Calu3 (cell line): ENCODE data around the gene PPP1R9B. TPM values are rescaled to one million over a fixed set of nuclear protein-coding genes. Genes with fewer than 3 reads are reported as not detected.

Experiments
- BruUV-seq: library from RNA; stranded (reverse); fragments of 400-500 nt; replicated peaks from 2 replicates; lab custom pipeline; 2021; lab: Mats Ljungman, UMichigan
- CTCF ChIA-PET: fragments of 300-600 bp; sonication (Branson Sonifier 250); formaldehyde crosslinking; loops from one replicate; lab custom pipeline; 2022; ENCODE audit warnings: antibody characterized with exemption; lab: Charles Lee
- DNase-seq: peaks from one replicate; pipeline ENCODE4 v3.0.0; 2022
- H3K27ac Mint-ChIP-seq: one replicate; pipeline ENCODE4 v1.8.0; 2022; ENCODE audit warnings: mixed read lengths; ENCODE audit not compliant: unreplicated experiment
- H3K27me3 Mint-ChIP-seq: one replicate; pipeline ENCODE4 v1.8.0; 2022; ENCODE audit warnings: mixed read lengths; ENCODE audit not compliant: unreplicated experiment
- H3K36me3 Mint-ChIP-seq: one replicate; pipeline ENCODE4 v1.8.0; 2022; ENCODE audit warnings: mild to moderate bottlenecking, moderate library complexity, mixed read lengths; ENCODE audit not compliant: insufficient read depth, unreplicated experiment
- H3K4me1 Mint-ChIP-seq: one replicate; pipeline ENCODE4 v1.8.0; 2022; ENCODE audit warnings: mild to moderate bottlenecking, low read depth, mixed read lengths; ENCODE audit not compliant: unreplicated experiment
- H3K4me3 Mint-ChIP-seq: one replicate; pipeline ENCODE4 v1.8.0; 2022; ENCODE audit warnings: mild to moderate bottlenecking, low read depth, moderate library complexity, mixed read lengths; ENCODE audit not compliant: unreplicated experiment
- H3K9me3 Mint-ChIP-seq: one replicate; pipeline ENCODE4 v1.8.0; 2022; ENCODE audit warnings: low read depth, mixed read lengths; ENCODE audit not compliant: unreplicated experiment
- intact Hi-C: fragments of 100-400 bp; cut with micrococcal nuclease; formaldehyde crosslinking; loops from one replicate; pipeline ENCODE4 v1.10.0; 2022; ENCODE audit not compliant: unreplicated experiment
- total RNA-seq: library from RNA; stranded (reverse); gene quantifications from 2 replicates; pipeline ENCODE4 v1.2.3, GENCODE V29; 2022
- TF ChIP-seq, protein P1 (sequence below): fragments of 200-600 bp; IDR thresholded peaks from one replicate; pipeline ENCODE4 v1.8.0; 2022; ENCODE audit warnings: antibody characterized with exemption; ENCODE audit not compliant: unreplicated experiment

The PPP1R9B gene
- total RNA-seq, 1 experiment from 2014 or later: 74.3 TPM

DNA sequence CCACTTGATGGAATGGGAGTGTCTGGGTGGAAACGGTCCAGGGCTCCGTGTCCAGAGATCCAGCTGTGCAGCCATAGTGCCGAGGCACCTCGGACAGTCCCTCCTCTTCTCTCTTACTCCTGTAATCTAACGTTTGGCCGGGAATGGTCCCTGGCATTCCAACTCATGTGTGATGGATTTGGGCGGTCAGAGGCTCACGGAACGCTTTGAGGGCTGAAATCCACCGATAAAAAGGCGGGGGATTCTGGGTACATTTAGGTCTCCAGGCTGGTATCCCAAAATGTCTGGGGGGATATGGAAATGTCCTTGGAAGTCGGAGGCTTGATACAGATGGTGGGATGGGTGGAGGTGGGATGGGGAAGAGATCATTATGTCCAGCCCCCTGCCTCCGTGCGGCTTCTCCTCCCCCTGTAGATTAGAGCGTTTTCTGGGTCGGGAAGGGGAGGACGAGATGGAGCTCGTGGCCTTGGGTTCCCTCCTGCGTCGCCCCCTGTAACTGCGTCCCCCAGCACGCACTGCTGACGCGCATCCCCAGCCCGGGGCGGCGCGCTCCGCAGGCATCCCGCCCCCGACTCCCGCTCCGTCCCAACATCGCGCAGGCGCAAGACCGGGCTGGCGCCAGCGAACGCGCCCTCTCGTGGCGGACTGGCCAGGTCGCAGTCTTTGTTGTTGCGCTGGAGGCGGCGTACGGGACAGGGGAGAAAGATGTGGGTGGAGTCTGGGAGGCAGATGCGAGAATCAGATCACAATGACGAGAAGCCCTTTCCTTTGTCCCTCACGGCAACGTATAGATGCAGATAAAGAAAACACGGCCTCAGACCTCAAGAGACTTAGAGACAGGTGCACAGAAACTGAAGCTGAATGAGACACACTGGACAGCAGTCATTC lies 10.8 kb upstream of the PPP1R9B start:
- Mint-ChIP-seq H3K27ac (peak overlapping the region; percentile 6), H3K4me1 (peaks cover 18% of the 10 kb centered on the region), H3K27me3 (peaks cover 59% of the 10 kb centered on the region), H3K9me3 (no peaks in the 10 kb centered on the region), H3K4me3 (peak overlapping the region; percentile 75), H3K36me3 (peaks cover 12% of the 10 kb centered on the region)
- no TSS peak for BruUV-seq
- CTCF ChIA-PET: interaction anchor here (0.6 to 2.6 kb wide), 11 partner anchors 10 to 134 kb away, joined by 3 to 11 read pairs (median 4); partner anchors contain the start of gene PDK2
- TF ChIP-seq, protein P1, sequence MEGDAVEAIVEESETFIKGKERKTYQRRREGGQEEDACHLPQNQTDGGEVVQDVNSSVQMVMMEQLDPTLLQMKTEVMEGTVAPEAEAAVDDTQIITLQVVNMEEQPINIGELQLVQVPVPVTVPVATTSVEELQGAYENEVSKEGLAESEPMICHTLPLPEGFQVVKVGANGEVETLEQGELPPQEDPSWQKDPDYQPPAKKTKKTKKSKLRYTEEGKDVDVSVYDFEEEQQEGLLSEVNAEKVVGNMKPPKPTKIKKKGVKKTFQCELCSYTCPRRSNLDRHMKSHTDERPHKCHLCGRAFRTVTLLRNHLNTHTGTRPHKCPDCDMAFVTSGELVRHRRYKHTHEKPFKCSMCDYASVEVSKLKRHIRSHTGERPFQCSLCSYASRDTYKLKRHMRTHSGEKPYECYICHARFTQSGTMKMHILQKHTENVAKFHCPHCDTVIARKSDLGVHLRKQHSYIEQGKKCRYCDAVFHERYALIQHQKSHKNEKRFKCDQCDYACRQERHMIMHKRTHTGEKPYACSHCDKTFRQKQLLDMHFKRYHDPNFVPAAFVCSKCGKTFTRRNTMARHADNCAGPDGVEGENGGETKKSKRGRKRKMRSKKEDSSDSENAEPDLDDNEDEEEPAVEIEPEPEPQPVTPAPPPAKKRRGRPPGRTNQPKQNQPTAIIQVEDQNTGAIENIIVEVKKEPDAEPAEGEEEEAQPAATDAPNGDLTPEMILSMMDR: peak; percentile 81
- DNase-seq: peak; percentile 97
- intact Hi-C loops: loop anchor here (2.0 to 5.0 kb wide), 2 partner anchors 44 to 66 kb away; partner anchors contain the start of gene PDK2

DNA sequence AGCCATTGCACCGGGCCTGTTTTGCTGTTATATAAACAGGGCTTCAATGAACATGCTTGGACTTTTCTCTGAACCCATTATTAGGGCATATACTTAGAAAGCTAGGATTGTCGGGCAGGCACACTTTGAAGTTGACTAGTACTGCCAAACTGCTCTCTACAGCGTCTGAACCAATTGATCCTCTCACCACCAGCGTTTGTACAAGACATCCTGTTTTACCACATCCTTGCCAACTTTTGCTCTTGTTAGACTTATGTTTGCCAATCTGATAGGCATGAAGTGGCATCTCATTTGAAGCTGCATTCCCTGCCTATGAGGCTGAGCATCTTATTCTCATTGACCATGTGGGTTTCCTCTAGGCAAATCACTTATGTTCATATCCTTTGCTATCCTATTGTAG lies 7.4 kb upstream of the PPP1R9B start:
- H3K36me3 Mint-ChIP-seq: peaks cover 12% of the 10 kb centered on the region
- H3K27me3 Mint-ChIP-seq: peaks cover 36% of the 10 kb centered on the region
- no peak for DNase-seq
- CTCF ChIA-PET: interaction anchor here (0.8 kb wide), 1 partner anchor 115 kb away, joined by 3 read pairs; no protein-coding TSS in a partner anchor
- H3K27ac Mint-ChIP-seq: no peak overlapping the region
- BruUV-seq: no TSS peak
- intact Hi-C loops: no loop called here
- TF ChIP-seq, protein P1: no peak
- H3K4me1 Mint-ChIP-seq: peaks cover 43% of the 10 kb centered on the region
- H3K9me3 Mint-ChIP-seq: no peaks in the 10 kb centered on the region
- no peak overlapping the region for H3K4me3 Mint-ChIP-seq

DNA sequence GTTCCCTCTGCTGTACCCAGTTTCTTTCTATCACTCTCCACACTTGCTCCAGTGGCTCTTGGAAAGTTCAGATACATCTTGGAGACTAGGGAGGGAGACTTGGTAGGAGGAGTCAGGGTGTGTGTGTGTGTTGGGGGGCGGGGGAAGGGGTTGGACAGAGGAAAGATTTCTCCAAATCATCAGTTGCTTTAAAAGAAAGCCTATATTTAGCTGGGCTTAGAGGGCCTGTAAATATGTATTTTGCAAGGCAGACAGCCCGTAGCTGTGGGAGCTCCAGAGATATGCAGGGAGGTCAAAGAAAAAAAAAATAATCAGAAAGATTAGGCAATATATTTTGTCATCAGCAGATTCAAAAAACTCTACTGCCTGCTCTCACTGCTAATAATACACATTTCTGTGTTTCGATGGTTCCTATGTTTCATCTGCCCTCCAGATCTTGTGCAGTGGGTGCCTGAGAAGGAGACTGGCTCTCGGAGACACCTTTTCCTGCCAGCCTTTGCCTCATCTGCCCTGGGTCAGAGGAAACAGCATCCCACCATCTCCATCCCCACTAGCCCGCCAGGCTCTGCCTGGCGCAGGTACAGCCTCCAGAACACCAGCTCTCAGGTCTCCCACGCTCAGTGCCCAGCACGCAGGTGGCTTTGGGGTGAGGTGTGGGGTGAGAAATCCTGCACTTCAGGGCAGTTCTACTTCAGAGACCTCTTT lies 4.8 kb upstream of the PPP1R9B start:
- Mint-ChIP-seq H3K4me3 (no peak overlapping the region), H3K27ac (no peak overlapping the region), H3K36me3 (peaks cover 25% of the 10 kb centered on the region), H3K9me3 (no peaks in the 10 kb centered on the region), H3K4me1 (peaks cover 36% of the 10 kb centered on the region), H3K27me3 (peaks cover 10% of the 10 kb centered on the region)
- CTCF ChIA-PET: interaction anchor here (0.7 kb wide), 1 partner anchor 11 kb away, joined by 10 read pairs; no protein-coding TSS in a partner anchor
- DNase-seq: no peak
- intact Hi-C loops: no loop called here
- TF ChIP-seq, protein P1: no peak
- BruUV-seq: no TSS peak

DNA sequence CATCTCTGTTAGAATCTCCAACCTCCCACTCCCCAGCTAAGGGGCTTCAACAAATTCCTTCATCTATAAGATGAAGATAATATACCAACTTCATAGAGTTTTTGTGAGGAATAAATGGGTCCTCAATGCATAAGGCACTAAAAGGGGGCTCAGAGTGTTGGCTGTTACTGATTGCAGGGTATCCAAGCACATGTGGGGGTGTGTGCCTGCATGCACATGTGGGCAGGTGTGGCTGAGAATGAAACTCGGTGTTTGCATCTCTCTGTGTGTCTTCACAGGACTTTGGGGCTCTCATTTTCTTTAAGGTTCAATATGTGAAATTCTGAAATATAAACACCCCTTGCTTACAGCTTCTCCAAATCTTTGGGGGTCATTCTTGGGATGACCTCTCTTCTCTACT lies 4.1 kb upstream of the PPP1R9B start:
- Mint-ChIP-seq H3K9me3 (no peaks in the 10 kb centered on the region), H3K4me3 (no peak overlapping the region), H3K4me1 (peaks cover 36% of the 10 kb centered on the region), H3K27me3 (peaks cover 3% of the 10 kb centered on the region), H3K27ac (peak overlapping the region; percentile 47), H3K36me3 (peaks cover 32% of the 10 kb centered on the region)
- TF ChIP-seq, protein P1: no peak
- intact Hi-C loops: no loop called here
- CTCF ChIA-PET: interaction anchor here (0.7 to 1.2 kb wide), 2 partner anchors 10 to 23 kb away, joined by 4 to 10 read pairs; no protein-coding TSS in a partner anchor
- no peak for DNase-seq
- BruUV-seq: no TSS peak
